ENCODE results near the gene REXO1.
"Not testable (repeated sequence)": the region's sequence is repeated elsewhere in the genome, so short reads cannot be mapped to it uniquely, and the experiment has no call there.

The REXO1 gene

DNA sequence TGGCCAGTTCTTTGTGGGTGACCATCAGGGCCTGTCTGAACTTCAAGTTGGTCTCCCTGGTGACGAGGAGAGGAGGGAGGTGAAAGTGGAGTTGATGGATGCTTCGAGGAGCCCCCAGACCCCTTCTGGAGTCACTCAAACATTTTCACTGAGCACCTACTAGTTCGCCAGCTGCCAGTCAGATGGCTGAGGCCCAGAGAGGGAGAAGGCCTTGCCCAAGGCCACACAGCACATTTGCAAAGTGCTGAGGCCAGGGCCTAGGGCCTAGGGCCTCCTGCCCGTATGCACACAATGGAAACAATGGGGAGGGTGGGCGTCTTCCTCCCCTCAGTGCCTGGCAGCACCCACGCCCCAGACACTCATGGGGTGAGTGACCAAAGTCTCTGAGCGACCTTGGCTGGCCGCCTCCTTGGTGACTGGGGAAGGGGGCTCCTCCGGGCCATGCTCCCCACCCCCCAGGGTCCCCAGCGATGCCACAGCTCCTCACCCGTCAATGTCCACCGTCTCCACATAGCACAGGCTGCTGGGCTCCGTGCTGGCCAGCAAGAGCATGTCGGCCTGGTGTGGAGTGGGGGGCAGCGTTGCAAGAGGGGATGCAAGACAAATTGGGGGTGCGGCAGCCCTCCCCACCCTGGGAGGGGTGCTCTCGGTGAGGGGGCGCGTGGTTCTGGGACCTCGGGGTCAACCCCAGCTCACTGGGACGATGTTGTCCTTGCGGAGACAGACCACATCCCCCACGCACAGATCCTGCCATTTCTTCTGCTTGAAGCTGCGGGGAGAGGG, 42.7 kb downstream of the REXO1 start:
- no peak overlapping the region for H3K4me3 ChIP-seq (ENCODE audit: low read depth, low read length)
- in situ Hi-C loops (cut with HindIII; ENCODE audit: low sequenced_read_pairs) = no loop called here
- DNase-seq (ENCODE audit: low read depth, low spot score) = no peak
- TF ChIP-seq, protein P1, sequence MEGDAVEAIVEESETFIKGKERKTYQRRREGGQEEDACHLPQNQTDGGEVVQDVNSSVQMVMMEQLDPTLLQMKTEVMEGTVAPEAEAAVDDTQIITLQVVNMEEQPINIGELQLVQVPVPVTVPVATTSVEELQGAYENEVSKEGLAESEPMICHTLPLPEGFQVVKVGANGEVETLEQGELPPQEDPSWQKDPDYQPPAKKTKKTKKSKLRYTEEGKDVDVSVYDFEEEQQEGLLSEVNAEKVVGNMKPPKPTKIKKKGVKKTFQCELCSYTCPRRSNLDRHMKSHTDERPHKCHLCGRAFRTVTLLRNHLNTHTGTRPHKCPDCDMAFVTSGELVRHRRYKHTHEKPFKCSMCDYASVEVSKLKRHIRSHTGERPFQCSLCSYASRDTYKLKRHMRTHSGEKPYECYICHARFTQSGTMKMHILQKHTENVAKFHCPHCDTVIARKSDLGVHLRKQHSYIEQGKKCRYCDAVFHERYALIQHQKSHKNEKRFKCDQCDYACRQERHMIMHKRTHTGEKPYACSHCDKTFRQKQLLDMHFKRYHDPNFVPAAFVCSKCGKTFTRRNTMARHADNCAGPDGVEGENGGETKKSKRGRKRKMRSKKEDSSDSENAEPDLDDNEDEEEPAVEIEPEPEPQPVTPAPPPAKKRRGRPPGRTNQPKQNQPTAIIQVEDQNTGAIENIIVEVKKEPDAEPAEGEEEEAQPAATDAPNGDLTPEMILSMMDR (IDR thresholded peaks at IDR 0.05; ENCODE audit: low read depth, low read length) = no peak

DNA sequence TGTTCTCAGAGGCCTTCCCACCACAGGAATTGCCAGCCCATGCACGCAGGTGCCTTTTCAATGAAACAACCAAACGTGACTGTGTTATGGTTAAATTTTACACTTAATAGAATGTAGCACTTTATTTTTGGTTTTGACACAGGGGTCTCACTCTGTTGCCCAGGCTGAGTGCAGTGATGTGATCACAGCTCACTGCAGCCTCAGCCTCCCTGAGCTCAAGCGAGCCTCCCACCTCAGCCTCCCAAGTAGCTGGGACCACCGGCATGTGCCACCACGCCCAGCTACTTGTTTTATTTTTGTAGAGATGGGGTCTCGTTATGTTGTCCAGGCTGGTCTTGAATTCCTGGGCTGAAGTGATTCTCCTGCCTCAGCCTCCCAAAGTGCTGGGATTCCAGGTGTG, 43.4 kb downstream of the REXO1 start:
- TF ChIP-seq, protein P1 (IDR thresholded peaks at IDR 0.05; ENCODE audit: low read depth, low read length) = no peak
- DNase-seq (ENCODE audit: low read depth, low spot score) = no peak
- in situ Hi-C loops (cut with HindIII; ENCODE audit: low sequenced_read_pairs) = no loop called here
- H3K4me3 ChIP-seq (ENCODE audit: low read depth, low read length) = no peak overlapping the region

DNA sequence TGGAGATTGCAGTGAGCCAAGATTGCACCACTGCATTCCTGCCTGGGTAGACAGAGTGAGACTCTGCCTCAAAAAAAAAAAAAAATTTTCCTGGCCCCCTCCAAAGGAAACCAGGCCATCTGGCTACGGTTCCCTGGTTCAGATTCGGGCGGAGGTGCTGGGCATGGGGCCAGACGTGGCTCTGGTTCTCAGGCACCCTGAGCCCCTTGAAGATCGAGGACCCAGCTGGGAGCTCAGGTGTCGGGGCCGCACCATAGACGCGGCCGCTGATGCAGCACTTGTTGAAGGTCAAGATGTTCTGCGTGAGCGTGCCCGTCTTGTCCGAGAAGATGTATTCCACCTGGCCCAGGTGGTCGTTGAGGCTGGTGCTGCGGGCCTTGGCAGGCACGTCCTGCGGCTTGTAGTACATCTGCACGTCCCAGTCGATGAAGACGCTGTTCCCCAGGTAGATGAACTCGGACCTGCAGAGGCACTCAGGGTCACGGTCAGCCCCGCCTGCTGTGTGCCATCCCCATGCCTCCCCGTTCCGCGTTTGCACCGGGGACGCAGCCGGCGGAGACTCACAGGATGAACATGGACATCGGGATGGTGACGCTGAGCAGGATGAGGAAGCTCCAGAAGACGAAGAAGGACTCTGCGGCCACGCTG, 48.5 kb downstream of the REXO1 start:
- no peak for DNase-seq (ENCODE audit: low read depth, low spot score)
- in situ Hi-C loops (cut with HindIII; ENCODE audit: low sequenced_read_pairs) = no loop called here
- TF ChIP-seq, protein P1 (IDR thresholded peaks at IDR 0.05; ENCODE audit: low read depth, low read length) = no peak
- H3K4me3 ChIP-seq (ENCODE audit: low read depth, low read length) = no peak overlapping the region

DNA sequence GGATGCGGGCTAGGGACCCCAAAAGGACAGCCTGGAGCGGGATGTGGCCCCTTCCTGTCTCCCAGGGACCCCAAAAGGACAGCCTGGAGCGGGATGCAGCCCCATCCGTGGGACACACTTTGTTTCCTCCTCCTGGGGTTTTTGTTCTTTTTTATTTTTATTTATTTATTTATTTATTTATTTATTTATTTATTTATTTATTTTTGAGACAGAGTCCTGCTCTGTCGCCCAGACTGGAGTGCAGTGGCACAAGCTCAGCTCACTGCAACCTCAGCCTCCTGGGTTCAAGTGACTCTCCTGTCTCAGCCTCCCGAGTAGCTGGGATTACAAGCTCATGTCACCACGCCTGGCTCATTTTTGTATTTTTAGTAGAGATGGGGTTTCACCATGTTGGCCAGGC, 51.0 kb downstream of the REXO1 start:
- H3K4me3 ChIP-seq (ENCODE audit: low read depth, low read length); in situ Hi-C loops (cut with HindIII; ENCODE audit: low sequenced_read_pairs); DNase-seq (ENCODE audit: low read depth, low spot score): not testable (repeated sequence)

DNA sequence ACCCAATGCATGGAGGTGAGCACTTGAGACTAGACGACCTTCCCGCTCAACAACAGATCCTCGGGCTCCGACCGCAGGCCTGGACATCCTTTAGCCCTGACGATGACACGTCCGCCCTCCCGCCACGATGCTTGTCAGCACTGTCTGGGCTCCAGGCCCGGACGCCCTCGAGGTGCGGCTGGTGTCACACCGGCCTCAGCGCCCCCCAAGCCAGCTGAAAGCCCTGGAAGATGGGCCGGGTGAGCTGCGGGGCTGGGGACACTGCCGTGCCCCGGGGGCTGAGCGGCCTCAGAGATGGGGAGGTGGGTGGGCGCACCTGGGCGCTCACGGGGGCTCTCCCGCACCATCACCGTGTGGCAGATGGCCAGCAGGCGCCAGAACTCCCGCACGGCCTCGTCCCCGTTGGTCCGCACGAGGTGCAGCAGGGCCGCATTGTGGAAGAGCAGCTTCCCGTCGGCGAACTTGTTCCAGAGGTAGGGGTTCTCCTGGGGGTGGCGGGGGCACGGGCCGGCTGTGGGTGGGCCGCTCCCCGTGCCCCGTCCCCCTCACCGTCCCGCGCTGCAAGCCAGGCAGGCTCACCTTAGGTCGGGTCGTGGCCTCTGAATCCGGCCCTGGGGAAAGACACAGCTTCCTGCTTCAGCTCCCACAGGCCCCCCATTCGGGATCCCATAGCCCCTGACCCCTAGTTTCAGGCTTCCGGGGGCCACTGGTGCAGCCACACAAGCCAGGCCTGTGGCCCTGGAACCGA, 51.7 kb downstream of the REXO1 start:
- TF ChIP-seq, protein P1 (IDR thresholded peaks at IDR 0.05; ENCODE audit: low read depth, low read length) = no peak
- H3K4me3 ChIP-seq (ENCODE audit: low read depth, low read length) = no peak overlapping the region
- no peak for DNase-seq (ENCODE audit: low read depth, low spot score)
- in situ Hi-C loops (cut with HindIII; ENCODE audit: low sequenced_read_pairs) = no loop called here

DNA sequence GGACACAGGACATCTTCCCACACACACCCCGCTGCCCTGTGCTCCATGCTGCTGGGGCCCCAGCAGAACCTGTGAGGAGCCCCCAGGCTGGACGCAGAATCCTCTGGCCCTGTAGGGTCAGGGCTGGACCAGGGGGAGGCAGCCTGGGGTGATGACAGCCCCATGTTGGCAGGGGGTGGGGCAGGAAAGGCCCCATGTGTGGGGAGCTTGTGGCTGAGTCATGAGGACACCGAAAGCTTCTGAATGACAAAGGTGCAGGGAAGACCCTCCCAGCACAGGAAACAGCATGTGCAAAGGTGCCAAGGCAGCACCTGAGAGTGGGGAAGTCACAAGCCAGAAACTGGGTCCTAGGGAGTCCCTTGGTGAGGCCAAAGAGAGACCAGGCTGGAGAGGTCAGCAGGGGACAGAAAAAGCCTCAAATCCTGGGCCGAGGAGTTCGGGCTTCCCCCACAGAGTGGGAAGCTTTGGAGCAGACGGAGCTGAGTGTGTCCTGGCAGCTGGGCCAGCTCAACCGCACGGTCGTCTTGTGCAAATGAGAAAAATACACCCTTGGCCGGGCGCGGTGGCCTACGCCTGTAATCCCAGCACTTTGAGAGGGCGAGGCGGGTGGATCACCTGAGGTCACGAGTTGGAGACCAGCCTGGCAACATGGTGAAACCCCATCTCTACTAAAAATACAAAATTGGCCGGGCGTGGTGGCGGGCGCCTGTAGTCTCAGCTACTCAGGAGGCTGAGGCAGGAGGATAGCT, 53.7 kb downstream of the REXO1 start:
- DNase-seq (ENCODE audit: low read depth, low spot score) = no peak
- TF ChIP-seq, protein P1 (IDR thresholded peaks at IDR 0.05; ENCODE audit: low read depth, low read length) = no peak
- H3K4me3 ChIP-seq (ENCODE audit: low read depth, low read length) = no peak overlapping the region
- in situ Hi-C loops (cut with HindIII; ENCODE audit: low sequenced_read_pairs) = no loop called here
